ENCODE results near the gene INSYN2B. TPM values are rescaled to one million over a fixed set of nuclear protein-coding genes. Genes with fewer than 3 reads are reported as not detected.

Gene INSYN2B
- total RNA-seq, 3 donors from 2014 or later (not counting 1 experiment from before 2014, with no cell fraction given), result not detected

Other genes starting within 250 kb of the INSYN2B start
- under 1 TPM in 1 of 3 donors, not detected in 2; 0.18 TPM for gene FOXI1, start 125.4 kb upstream of the INSYN2B start, total RNA-seq

Data from natural killer cell (primary cell).